ENCODE results near the gene GPR157.

Gene GPR157

DNA sequence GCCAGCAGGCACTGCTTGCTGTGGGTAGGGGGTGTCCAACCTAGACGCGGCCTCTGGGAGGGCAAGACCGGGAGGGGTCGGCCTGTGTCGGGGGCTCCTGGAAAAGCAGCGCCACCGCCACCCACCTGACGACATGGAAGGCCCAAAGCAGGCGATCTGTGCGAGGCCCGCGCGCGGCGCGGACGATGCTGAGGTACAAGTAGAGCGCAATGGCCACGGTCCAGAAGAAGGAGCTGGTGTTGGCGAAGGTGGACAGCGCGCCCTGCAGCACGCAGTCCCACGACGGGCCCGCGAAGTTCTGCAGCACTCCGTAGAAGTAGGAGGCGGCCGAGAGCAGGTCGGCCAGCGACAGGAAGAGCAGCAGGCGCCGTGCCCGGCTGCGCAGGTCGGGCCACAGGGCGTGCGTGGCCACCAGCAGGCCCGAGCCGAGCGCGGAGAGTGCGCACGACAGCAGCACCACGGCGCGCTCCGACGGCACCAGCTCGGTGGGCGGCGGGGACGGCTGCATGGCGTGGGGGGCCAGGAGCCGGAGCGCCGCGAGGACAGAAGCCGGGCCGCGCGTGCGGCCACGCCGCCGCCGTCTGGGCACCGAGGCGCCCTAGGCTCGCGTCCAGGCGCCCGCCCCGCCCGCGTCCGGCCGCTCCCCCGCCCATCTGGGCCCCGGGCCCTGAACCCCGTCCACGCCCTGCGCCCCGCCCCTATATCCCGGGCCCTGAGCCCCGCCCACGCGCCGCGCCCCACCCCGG lies at the start of gene GPR157:
Gene GPR157, minus strand, starts transcription at position 583 of the 746 bp plus-strand sequence. Its CDS starts 75 bp downstream, at position 508.
- no peaks in the 10 kb centered on the region for H3K27me3 ChIP-seq (replicated peaks; ENCODE audit: control insufficient read depth, insufficient read depth, low read length)
- TF ChIP-seq CTCF (IDR thresholded peaks at IDR 0.05; ENCODE audit: insufficient read depth, low read length, poor library complexity, severe bottlenecking), result peak; percentile 6
- DNase-seq (ENCODE audit: extremely low read depth, insufficient read length), result peak; percentile 66
- H3K4me3 ChIP-seq (replicated peaks; ENCODE audit: low read depth, low read length), result peak within 1 kb of the TSS; percentile 61
- H3K36me3 ChIP-seq (ENCODE audit: control insufficient read depth, insufficient read depth, low read length), result no peaks in the 10 kb centered on the region

- no peak for TF ChIP-seq CTCF (IDR thresholded peaks at IDR 0.05; ENCODE audit: insufficient read depth, low read length, poor library complexity, severe bottlenecking)
- DNase-seq (ENCODE audit: extremely low read depth, insufficient read length), result no peak
- Histone ChIP-seq H3K36me3 (ENCODE audit: control insufficient read depth, insufficient read depth, low read length) (peaks cover 15% of the 10 kb centered on the region), H3K4me3 (replicated peaks; ENCODE audit: low read depth, low read length) (no peak overlapping the region), H3K27me3 (replicated peaks; ENCODE audit: control insufficient read depth, insufficient read depth, low read length) (no peaks in the 10 kb centered on the region)
Observed at GRCh38 chr1:9174762-9175161, 45.9 kb upstream of the GPR157 start.

- no peak overlapping the region for H3K4me3 ChIP-seq (replicated peaks; ENCODE audit: low read depth, low read length)
- no peak for TF ChIP-seq CTCF (IDR thresholded peaks at IDR 0.05; ENCODE audit: insufficient read depth, low read length, poor library complexity, severe bottlenecking)
- peaks cover 17% of the 10 kb centered on the region for H3K36me3 ChIP-seq (ENCODE audit: control insufficient read depth, insufficient read depth, low read length)
- no peaks in the 10 kb centered on the region for H3K27me3 ChIP-seq (replicated peaks; ENCODE audit: control insufficient read depth, insufficient read depth, low read length)
- no peak for DNase-seq (ENCODE audit: extremely low read depth, insufficient read length)
Observed at GRCh38 chr1:9174243-9174642, 45.3 kb upstream of the GPR157 start.

GRCh38 chr1:9169601-9170137 lies 40.8 kb upstream of the GPR157 start:
- no peak for TF ChIP-seq CTCF (IDR thresholded peaks at IDR 0.05; ENCODE audit: insufficient read depth, low read length, poor library complexity, severe bottlenecking)
- DNase-seq (ENCODE audit: extremely low read depth, insufficient read length), result no peak

DNA sequence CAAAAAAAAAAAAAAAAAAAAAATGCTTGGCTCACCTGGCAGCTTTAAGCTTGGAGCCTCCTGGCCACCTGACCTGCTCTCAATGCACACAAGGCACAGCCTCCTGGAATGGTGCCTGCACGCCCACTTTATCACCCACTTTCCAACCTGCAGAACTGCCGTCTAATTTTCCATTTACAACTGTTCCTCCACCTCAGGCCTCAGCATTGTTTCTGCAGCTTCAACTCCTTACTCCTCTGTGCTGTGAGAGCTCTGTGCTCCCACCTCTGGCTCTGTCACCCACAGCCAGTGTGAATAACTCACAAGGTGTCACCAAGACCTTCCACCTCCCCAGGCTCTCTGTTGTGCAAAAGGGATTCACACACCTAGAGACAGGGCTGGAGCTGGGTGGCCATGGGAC lies 38.7 kb upstream of the GPR157 start:
- DNase-seq (ENCODE audit: extremely low read depth, insufficient read length), result no peak
- TF ChIP-seq CTCF (IDR thresholded peaks at IDR 0.05; ENCODE audit: insufficient read depth, low read length, poor library complexity, severe bottlenecking), result no peak
- H3K27me3 ChIP-seq (replicated peaks; ENCODE audit: control insufficient read depth, insufficient read depth, low read length), result no peaks in the 10 kb centered on the region
- no peak overlapping the region for H3K4me3 ChIP-seq (replicated peaks; ENCODE audit: low read depth, low read length)
- H3K36me3 ChIP-seq (ENCODE audit: control insufficient read depth, insufficient read depth, low read length), result peaks cover 12% of the 10 kb centered on the region

More at GRCh38 chr1:9169601-9170137, 40.8 kb upstream of the GPR157 start:
- no peak overlapping the region for H3K4me3 ChIP-seq (replicated peaks; ENCODE audit: low read depth, low read length)
- peaks cover 17% of the 10 kb centered on the region for H3K36me3 ChIP-seq (ENCODE audit: control insufficient read depth, insufficient read depth, low read length)
- H3K27me3 ChIP-seq (replicated peaks; ENCODE audit: control insufficient read depth, insufficient read depth, low read length), result no peaks in the 10 kb centered on the region
